HG03342 (cell line): Measurements from ENCODE around the gene FUCA2.
"Not testable (repeated sequence)": the region's sequence is repeated elsewhere in the genome, so short reads cannot be mapped to it uniquely, and the experiment has no call there.

Experiments used
- ATAC-seq: cut with Tn5 transposase; IDR thresholded peaks from one replicate; pipeline ENCODE4 v1.9.1; 2021; ENCODE audit warnings: mild to moderate bottlenecking, moderate library complexity; ENCODE audit not compliant: unreplicated experiment

The FUCA2 gene

DNA sequence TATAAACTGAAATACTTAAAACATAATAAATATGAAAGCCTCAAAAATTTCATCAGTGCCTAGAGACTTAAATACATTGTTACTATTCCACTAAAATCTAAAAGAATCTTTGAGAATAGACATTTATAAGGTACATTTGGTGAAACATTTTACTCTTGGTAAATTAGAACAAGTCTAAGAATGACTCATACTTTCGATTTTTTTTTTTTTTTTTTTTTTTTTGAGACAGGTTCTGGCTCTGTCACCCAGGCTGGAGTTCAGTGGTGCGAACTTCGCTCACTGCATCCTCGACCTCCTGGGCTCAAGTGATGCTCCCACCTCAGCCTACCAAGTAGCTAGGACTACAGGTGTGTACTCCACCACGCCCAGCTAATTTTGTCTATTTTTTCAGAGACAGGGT, 6.4 kb downstream of the FUCA2 start:
- ATAC-seq, result no peak

DNA sequence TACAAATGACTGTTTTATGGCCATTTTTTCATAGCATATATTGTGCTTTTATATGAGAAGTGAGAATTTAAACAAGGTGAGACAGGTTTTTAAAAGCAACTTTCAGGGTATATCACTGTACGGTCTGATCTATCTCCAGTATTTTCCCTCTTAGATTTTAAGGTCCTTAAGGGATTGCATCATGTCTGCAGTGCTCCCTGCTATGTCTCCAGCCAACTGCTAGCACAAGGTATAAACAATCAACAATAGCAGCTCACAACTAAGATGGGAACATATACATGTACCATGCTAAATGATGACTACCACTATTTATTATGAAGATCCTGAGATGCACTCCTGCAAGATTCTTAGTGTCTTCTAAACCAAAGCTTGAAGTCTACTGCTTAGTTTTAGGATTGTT, 7.2 kb downstream of the FUCA2 start:
- ATAC-seq, result no peak

DNA sequence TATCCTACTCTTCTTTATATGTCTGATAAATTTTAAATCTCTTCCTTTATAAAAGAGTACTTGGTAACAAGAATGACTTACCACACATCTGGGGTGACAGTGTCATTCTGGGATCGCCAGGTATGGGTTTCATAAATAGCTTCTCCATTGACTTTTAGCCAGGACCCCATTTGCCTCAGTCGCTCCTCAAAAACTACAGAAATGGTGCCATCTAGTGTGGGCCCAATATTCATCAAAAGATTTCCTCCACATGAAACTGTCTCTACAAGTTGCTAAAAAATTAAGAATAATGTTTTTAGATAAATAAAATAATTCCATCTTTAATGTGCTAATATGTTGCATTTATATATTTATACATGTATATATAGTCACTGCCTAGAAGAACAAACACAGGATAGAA, 9.7 kb downstream of the FUCA2 start:
- no peak for ATAC-seq

DNA sequence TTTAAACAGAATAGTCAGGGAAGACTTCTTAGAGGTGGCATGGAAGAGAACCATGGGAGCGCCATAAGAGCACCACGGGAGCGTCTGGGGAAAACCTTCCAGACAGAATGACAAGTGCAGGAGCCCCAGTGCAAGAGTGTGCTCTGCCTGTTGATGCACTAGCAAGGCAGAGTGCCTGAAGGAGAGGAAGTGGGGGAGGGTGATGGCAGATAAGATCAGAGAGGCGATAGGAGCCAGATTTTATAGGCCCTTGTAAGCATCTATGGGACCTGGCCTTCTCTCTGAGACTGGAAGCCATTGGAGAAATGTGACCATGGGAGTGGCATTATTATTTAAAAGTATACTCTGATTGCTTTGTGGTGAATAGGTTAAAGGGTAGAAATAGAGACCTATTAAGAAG, 13.1 kb downstream of the FUCA2 start:
- no peak for ATAC-seq

DNA sequence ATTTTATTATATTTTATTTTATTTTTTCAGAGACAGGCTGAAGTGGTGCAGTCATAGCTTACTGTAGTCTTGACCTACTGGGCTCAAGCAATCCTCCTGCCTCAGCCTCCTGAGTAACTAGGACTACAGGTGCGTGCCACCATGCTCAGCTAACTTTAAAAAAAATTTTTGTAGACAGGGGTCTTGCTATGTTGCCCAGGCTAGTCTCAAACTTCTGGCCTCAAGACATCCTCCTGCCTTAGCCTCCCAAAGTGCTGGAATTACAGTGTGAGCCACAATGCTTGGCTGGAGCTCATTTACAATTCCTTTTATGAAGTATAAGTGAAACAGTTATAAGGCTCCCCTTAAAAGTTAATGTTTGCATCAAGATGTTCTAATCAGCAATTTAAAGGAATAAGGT, 14.5 kb downstream of the FUCA2 start:
- no peak for ATAC-seq

DNA sequence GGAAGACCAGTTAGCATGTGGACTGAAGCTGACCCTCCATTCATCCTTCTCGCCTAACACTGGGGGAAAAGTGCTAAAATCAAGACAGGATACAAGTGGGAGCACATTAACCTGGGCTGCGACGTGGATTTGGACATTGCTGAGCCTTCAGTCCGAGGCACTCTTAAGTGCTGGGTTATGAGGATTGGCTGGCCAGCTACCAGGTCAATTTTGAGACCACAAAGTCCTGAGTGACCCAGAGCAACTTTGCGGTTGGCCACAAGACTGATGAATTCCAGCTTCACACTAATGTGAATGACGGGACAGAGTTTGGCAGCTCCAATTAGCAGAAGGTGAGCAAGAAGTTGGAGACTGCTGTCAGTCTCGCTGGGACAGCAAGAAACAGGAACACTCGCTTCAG, 20.7 kb downstream of the FUCA2 start:
- no peak for ATAC-seq

DNA sequence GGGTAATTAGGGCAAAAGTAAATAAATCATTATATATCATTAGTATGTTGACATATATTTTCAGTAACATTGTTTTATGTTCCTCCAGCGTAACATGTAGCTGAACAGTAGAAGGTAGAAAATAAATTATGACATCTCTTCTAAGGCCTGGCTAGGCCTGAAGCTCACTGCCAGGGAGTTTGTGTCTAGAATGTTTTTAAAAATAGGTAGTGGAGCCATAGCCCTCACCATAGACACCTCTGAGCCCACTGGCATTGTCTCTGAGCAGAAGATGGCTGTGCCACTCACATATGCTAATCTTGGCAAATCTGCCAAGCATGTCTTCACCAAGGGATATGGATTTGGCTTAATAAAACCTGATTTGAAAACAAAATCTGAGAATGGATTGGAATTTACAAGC, 21.3 kb downstream of the FUCA2 start:
- ATAC-seq, result no peak

DNA sequence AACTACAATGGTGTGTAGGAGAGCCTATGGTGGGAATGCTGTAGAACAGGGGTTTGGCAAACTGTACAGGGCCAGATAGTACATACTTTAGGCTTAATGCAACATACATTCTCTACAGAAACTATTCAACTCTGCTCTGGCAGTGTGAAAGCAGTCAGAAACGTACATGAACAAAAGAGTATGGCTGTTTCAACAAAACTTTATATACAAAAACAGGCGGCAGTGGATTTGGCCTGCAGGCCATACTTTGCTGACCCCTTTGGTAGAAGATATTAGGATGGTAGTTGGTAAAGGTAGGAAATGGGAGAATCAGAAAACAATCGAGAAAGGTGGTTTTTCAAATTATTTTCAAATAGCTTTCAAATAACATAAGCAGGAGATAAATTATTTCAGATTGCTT, 24.8 kb downstream of the FUCA2 start:
- ATAC-seq, result no peak

DNA sequence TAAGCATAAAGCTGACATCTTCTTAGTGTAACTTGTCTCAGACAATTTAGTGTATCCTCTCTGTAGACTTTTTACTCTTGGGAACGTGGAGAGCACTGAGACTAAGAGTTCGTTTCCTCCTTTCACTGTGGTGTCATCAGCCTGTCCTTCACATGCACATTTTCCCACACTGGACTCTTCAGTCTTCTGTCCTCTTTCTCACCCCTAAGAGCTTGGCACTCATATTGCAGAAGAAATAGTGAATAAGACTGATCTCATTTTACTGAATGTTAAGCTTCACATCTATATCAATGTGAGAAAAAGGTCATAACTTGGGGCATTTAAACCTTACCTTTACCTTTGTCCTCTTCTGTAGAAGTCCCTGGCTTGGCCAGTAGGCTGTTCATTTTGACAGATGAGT, 25.6 kb downstream of the FUCA2 start:
- ATAC-seq, result no peak

DNA sequence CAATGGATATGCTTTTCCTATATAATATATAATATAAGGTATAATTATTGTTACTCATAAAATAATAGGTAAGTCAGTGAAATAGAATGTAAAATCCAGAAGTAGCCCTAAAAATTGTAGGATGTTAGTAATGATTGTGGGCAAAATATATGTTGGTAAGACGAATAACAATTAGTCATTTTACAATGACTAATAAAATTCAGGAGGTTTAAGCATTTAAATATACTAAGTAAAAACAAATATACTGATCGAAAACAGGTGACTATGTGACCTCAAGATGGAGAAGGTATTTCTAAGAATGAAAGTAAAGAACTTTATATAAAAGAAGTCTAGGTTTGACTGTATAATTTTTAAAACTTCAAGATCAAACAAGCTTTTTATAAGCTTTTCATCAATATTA, 28.9 kb downstream of the FUCA2 start:
- no peak for ATAC-seq

DNA sequence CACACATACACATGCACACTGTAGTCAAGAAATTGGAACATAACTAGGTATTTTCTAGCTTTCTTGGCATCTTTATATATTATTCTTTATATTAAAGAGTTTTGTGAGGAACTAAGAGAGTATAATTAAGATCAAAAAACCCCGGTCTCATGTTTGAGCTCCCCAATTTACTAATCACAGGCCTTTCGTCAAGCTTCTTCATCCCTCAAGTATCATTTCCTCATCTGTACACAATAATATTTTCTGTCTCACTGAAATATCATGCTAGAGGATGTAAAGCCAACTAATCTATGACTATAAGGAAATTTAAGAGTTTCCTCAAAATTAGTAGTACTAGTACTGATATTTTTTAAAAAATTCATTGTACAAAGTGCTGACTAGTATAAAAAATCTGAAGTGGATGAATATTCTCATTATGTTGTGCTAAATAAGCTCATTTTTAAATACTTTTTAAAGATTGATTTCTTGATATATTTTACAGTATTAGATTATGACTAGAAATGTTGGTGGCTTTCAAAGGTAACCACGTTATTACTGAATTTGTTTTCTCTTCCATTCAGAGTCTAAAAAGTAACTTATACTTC, 32.9 kb downstream of the FUCA2 start:
- ATAC-seq, result no peak

DNA sequence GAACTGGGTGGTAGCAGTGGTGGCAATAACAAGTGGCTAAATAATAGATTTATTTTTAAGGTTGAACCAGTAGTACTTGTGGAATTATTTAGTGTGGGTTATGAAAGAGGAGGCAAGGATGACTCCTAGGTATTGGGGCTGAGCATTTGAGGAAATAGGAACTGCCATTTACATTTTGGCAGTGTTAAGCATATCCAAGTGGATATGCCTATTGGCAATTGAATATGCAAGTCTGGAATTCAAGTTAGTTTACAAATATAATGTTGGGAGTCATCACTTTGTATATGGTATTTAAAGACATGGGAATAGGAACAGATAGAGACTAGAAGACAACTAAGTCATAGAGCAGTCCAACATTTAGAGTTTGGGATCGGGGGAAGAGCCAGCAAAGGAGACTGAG, 35.0 kb downstream of the FUCA2 start:
- ATAC-seq, result no peak

DNA sequence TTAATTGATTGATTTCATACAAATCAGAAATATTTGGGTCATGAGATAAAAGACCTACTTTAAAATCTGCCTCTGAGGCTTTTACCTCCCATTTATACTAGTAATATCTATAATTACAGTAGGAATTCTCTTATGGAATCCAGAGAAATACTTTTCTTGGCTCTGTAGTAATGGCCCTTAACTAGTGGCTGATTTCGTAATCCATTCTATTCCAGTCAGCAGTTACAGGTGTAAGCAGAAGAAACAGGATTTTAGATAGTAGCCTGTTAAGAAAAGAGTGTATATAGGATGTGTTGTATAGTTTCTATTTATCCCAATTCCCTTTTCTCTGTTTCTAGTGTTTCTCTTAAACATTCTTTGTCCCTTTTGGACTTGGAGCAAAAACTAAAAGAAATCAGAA, 39.7 kb downstream of the FUCA2 start:
- no peak for ATAC-seq

DNA sequence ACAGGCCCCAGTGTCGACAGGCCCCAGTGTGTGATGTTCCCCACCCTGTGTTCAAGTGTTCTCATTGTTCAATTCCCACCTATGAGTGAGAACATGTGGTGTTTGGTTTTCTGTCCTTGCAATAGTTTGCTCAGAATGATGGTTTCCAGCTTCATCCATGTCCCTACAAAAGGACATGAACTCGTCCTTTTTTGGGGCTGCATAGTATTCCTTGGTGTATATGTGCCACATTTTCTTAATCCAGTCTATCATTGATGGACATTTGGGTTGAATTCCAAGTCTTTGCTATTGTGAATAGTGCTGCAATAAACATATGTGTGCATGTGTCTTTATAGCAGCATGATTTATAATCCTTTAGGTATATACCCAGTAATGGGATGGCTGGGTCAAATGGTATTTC, 42.7 kb downstream of the FUCA2 start:
- ATAC-seq, result not testable (repeated sequence)

DNA sequence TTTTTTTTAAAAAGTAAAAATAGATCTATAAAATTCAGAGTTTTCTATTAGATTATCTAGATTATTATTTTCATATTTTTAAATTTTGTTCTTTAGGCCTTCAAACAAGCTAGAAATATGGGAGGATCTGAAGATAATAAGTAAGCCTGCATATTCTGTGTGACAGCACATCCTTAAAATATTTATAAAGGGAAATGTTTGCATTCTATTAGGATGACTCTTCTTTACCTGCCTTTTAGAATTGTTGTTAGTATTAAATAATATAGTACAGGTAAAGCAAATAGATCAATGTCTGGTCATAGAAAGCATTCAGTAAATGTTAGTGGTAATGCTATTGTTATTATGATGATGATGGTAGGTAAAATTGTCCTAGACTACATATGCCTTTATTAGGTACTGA, 43.5 kb downstream of the FUCA2 start:
- no peak for ATAC-seq

DNA sequence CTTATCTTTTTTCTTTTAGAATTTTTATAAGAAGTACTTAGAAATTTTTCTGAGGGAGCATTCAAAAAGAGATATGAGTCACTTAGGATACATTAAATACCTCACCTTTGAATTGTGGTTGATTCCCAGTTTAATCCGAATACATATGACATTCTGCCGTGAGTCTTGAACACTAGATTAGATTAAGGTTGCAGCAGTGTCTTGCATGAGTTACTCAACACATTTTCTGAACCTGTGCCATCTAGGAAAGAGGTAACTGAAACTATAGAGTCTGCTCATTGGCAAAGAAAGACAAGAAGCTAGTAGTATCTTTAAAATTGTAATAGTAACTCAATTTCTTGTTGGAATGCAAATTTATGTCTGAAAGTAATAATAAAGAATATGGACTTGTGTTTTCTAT, 46.0 kb downstream of the FUCA2 start:
- ATAC-seq, result no peak

DNA sequence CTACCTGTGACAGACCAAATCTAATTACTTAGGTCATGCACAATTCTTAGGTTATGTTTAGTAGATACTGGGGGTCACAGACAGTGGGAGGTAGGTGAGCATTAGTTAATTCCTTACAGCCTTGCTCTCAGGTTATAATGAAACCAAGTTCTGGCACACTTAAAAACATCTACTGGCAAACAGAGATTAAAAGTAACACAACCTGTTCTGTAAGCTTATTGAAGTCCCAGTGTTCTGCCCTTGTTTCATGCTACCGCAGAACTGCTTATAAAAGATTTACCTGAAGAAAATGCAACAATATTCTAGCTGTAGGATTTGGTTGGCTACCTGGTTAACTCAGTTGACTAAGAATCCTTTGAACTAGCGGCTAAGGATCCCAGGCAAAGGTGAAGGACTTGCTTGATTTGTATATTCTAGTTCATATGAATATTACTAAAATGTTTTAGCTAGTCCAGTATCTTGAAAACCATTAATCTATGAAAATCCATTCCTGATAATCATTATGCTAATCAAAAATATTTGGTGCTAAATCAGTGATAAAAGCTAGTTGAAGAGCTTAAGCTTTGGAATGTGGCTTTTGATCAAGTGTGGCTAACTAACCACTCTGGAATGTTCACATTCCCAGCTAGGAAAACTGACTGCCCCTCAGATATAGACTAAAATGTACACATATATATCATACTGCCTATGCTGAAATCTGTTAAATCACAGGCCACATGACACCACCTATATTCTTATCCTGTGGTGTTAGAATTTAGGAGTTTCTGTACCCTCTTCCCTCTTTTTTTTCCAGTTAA, 53.8 kb downstream of the FUCA2 start:
- ATAC-seq, result no peak

DNA sequence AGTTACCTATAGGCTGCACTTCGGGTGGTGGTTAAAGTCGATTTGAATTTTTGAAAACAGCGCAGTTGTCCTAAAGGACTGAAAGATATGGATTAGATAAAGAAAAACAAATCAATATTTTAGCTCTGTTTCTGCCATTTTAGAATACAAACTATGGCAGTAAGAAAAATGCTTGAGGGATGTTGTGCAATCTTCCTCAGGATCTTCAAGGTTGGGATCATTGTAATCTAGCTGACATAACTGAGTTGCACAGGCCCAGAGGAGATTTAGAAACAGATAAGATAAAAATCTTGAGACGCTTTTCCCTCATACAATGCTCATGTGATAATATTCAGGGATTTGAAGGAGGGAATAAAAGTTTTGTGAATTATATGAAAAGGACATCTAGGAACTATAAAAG, 60.0 kb downstream of the FUCA2 start:
- no peak for ATAC-seq

DNA sequence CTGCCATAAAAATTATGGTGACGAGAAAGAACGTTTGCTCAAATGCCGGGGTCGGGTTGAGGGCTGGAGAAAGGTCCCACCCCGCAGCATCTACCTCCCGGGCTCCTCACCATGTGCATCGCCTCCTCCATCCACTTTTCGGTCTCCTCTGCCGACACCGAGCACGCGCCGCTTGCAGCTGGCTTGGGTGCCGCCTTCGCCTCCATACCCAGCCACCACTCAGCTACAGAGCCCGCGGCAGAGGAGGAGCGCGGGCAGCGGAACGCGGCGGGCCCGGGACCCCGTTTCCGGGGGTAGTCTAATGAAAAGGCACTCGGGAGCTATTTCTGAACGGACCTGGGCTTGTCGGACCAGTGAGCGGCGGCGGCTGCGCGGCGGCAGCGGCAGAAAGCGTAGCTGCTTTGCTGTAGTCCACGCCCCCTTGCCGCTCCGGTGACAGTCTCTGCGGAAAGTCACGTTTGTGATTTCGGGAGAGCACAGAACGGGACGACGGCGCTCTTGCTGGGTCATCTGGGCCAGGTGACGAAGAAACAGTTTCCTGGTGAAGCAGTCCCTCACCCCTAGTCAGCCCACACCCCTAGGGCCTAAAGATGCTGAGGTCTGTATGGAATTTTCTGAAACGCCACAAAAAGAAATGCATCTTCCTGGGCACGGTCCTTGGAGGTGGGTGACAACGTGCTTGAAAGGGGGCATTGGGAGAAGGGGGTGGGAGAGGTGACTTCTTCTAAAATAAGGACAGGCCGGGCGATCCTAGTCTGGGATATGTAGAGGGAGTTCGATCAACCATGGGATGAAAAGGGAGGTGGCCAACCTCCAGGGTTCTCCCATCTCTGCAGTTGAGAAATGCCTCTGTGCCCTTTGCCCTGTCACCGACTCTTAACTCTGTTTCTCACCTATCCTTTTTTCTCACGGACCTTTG, 60.8 kb downstream of the FUCA2 start, which contains the start of the genes ADAT2 and PEX3:
ADAT2 (minus strand) TSS at position 243 of the 919 bp plus-strand sequence; CDS start at position 206, 37 bp downstream.
PEX3 (plus strand) TSS at position 353 of the 919 bp plus-strand sequence; CDS start at position 591, 238 bp downstream.
- ATAC-seq, result peak; percentile 95

DNA sequence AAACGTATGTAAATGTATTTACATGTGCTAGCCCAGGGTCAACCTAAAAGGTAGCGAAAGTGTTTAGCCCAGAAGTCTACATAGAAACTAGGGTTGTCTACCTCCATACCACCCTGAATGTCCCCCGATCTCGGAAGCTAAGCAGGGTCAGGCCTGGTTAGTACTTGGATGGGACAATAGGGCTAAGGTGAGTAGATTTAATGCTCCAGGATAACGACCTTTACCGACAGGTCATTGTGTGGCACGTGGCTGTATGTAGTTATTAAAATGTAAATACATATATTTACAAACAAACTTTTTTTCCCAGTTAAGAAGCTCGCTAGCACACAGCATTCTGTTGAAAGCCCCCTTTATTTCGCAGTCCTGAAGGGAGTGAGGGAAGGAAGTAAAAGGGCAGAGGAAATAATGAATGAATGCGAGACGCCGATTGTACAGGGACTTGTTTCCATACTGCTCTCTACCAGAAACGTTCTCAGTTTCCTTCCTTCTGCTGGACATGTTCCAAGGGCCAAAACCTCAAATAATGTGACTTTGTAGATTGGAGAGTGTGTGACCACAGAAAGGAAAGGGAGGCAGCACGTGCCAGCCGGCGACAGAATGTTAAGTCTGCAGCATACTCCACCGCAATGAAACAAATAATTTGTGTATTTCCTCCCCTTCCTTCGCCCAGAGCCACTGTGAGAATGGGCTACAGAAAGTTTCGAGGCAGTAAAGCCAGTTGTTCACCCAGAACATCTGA, 61.6 kb downstream of the FUCA2 start:
- ATAC-seq, result peak; percentile 17
